AG10803 (cell line): ENCODE data around the gene POGLUT2.

Source experiments
- DNase-seq: peaks from one replicate; pipeline ENCODE4 v3.0.0; 2010; ENCODE audit warnings: low read depth
- H3K4me3 ChIP-seq: 2 replicates; pipeline ENCODE4 v1.5.1; 2011; ENCODE audit warnings: mild to moderate bottlenecking, low read length, control low read depth
- CTCF ChIP-seq: conservative IDR thresholded peaks from 2 replicates; pipeline ENCODE4 v1.5.1; 2011; ENCODE audit warnings: mild to moderate bottlenecking, low read length, control low read depth, inconsistent platforms

The POGLUT2 gene

GRCh38 chr13:102798581-102799425 lies at the start of gene POGLUT2, which contains the start of gene BIVM:
Gene POGLUT2, minus strand, starts transcription at chr13:102798976. Its CDS starts 306 bp downstream, at chr13:102798670.
Gene BIVM, plus strand, starts transcription at chr13:102799119. Its CDS starts 8,149 bp downstream, at chr13:102807268.
- TF ChIP-seq CTCF: no peak
- peak; percentile 90 for DNase-seq
- peak within 1 kb of the TSS; percentile 94 for H3K4me3 ChIP-seq

GRCh38 chr13:102847272-102848234 lies 48.8 kb upstream of the POGLUT2 start:
- peak overlapping the region; percentile 97 for H3K4me3 ChIP-seq
- peak; percentile 85 for TF ChIP-seq CTCF
- DNase-seq: peak; percentile 54

DNA sequence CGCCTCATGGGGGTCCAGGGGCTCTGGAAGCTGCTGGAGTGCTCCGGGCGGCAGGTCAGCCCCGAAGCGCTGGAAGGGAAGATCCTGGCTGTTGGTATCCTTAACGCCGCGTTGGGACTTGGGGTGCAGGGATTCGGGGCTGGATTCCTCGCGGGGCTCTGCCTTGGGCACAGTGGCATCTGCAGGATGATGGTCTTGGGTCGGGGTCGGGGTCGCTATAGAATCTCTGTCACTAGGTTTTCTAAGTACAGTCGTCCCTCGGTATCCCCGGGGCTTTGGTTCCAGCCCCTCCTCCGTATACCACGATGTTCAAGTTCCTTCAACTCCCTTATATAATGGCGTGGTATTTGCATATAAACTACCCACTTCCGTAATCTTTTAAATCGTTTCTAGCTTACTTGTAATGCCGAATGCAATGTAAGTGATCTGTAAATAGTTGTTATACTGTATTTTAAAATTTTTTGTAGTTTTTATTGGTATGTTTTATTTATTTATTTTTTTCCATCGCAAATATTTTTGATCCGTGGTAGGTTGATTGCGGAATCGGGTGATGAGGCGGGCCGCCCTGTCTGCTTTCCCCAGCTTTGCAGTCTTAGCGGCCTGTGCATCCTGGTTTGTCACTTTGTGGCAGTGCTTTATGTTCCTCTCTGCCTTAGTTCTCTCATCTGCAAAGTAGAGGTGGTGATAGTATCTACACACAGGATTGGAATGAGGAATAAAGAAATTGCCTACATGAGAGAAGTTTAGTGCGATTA lies 47.7 kb upstream of the POGLUT2 start:
- TF ChIP-seq CTCF: no peak

DNA sequence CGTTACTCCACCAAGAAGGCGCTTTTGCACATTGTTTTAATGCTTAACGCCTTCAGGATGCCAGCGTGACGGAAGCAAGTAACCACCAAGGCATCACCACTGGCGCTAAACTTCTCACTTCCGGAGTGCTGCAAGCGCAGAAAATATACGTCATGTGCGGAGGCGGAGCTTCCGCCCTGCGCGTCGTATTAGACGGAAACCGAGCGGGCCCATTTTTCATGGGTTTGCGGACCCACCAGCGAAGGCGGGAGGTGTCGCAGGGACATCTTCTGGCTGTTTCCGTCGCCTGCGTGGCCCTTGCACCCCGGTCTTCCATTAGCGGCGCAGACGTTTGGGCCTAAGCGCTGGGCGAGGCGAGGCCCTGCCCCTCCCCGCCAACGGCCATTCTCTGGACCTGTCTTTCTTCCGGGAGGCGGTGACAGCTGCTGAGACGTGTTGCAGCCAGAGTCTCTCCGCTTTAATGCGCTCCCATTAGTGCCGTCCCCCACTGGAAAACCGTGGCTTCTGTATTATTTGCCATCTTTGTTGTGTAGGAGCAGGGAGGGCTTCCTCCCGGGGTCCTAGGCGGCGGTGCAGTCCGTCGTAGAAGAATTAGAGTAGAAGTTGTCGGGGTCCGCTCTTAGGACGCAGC lies 47.0 kb upstream of the POGLUT2 start, which contains the start of gene ERCC5:
Gene ERCC5 (plus strand): TSS at position 403 of the 631 bp plus-strand sequence. CDS start 235 bp downstream, outside the sequence.
- DNase-seq: peak; percentile 96
- no peak for TF ChIP-seq CTCF
- H3K4me3 ChIP-seq: peak within 1 kb of the TSS; percentile 97

More for the DNA sequence above, 47.7 kb upstream of the POGLUT2 start:
- H3K4me3 ChIP-seq: peak overlapping the region; percentile 97
- peak; percentile 29 for DNase-seq

DNA sequence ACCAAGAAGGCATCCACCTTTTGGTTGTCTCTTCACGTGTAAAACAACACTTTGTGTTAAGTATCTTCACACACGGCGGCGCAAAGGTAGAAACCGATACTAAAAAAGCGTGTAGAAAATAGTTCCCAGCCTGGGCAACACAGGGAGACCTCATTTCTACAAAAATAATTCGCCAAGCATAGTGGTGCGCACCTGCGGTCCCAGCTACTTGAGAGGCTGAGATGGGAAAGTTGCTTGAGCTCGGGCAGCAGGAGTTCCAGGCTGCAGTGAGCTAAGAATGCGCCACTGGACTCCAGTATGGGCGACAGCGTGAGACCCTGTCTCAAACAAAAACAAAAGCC lies 46.5 kb upstream of the POGLUT2 start:
- TF ChIP-seq CTCF: no peak
- DNase-seq: no peak
- H3K4me3 ChIP-seq: peak overlapping the region; percentile 97

GRCh38 chr13:102839462-102839861 lies 40.7 kb upstream of the POGLUT2 start:
- DNase-seq: peak; percentile 71
- no peak overlapping the region for H3K4me3 ChIP-seq
- TF ChIP-seq CTCF: no peak
